ENCODE results near the gene LAGE3. TPM values are rescaled to one million over a fixed set of nuclear protein-coding genes. Genes with fewer than 3 reads are reported as not detected.

Gene LAGE3, protein sequence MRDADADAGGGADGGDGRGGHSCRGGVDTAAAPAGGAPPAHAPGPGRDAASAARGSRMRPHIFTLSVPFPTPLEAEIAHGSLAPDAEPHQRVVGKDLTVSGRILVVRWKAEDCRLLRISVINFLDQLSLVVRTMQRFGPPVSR
- total RNA-seq, result 10 to 100 TPM; 28.1 to 29.9 TPM

- Mint-ChIP-seq H3K9me3 (no peaks in the 10 kb centered on the region), H3K27me3 (no peaks in the 10 kb centered on the region), H3K4me3 (peak within 1 kb of the TSS; percentile 76), H3K4me1 (peaks cover 30% of the 10 kb centered on the region), H3K36me3 (ENCODE audit: low read depth) (peaks cover 6% of the 10 kb centered on the region), H3K27ac (peak within 1 kb of the TSS; percentile 79)
- ChIA-PET POLR2A (interaction anchor here (1.0 to 5.8 kb wide), 4 partner anchors 11 to 80 kb away, joined by 3 to 27 read pairs (median 8); partner anchors contain the start of genes RPL10 and SLC10A3), CTCF (interaction anchor here (1.3 kb wide), 1 partner anchor 80 kb away, joined by 3 read pairs; the partner anchor contains the start of gene RPL10)
- peak; percentile 95 for DNase-seq
Measured at GRCh38 chrX:154478728-154479622, at the start of gene LAGE3. LAGE3 (minus strand) TSS chrX:154479281; CDS start chrX:154478915, 366 bp downstream.

- POLR2A ChIA-PET, result interaction anchor here (1.1 to 1.5 kb wide), 8 partner anchors 10 to 129 kb away, joined by 3 to 8 read pairs (median 6); partner anchors contain the start of genes FAM3A, RPL10 and SLC10A3
- H3K27ac Mint-ChIP-seq, result peak overlapping the region; percentile 53
- CTCF ChIA-PET, result interaction anchor here (0.8 to 1.8 kb wide), 9 partner anchors 11 to 546 kb away, joined by 3 to 21 read pairs (median 4); partner anchors contain the start of genes FAM3A, RPL10 and SLC10A3
Measured at GRCh38 chrX:154526901-154527675, 48.0 kb upstream of the LAGE3 start.

DNA sequence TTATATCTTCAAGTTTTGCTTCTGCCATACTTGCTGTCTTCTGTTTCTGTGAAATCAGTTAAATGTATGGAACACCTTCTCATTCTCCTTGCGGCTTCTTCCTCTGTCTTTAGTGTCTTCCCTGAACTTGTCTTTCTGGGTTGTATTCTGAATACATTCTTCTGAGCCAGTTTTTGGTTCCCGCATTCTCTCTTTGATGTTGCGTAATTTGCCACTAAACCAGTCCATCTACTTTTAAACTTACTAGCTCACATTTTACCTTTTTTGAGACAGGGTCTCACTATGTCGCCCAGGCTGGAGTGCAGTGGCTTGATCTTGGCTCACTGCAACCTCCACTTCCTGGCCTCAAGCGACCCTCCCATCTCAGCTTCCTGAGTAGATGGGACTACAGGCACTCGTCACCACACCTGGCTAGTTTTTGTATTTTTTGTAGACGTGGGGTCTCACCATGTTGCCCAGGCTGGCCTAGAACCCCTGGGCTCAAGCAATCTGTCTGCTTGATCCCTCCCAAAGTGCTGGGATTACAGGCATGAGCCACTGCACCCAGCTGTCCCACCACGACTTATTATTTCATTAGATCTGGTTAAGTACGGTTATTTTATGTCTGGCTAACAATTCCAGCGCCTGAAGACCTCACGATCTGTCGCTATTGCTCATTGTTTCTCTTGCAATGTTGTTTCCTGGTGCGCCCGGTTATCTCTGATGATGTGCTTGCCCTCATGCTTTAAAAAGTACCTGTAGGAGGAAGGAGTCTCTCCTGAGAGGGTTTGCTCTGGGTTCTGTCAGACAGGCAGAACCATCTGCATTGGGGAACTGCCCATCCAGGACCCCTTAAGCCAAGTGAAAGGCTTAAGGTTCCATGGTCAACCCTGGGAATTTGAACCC is 46.8 kb upstream of the LAGE3 start:
- Mint-ChIP-seq H3K27me3 (no peaks in the 10 kb centered on the region), H3K9me3 (no peaks in the 10 kb centered on the region), H3K4me1 (peaks cover 23% of the 10 kb centered on the region), H3K4me3 (no peak overlapping the region), H3K27ac (no peak overlapping the region), H3K36me3 (ENCODE audit: low read depth) (peaks cover under 1% of the 10 kb centered on the region)
- ChIA-PET POLR2A (interaction anchor here (1.1 to 1.5 kb wide), 4 partner anchors 9 to 36 kb away, joined by 3 to 7 read pairs (median 4); partner anchors contain the start of gene SLC10A3), CTCF (interaction anchor here (0.9 to 1.7 kb wide), 2 partner anchors 35 to 127 kb away, joined by 3 to 8 read pairs; partner anchors contain the start of genes RPL10 and SLC10A3)
- DNase-seq, result no peak

More at GRCh38 chrX:154526901-154527675, 48.0 kb upstream of the LAGE3 start:
- Mint-ChIP-seq H3K27me3 (no peaks in the 10 kb centered on the region), H3K36me3 (ENCODE audit: low read depth) (peaks cover 5% of the 10 kb centered on the region), H3K4me1 (peaks cover 23% of the 10 kb centered on the region), H3K4me3 (no peak overlapping the region), H3K9me3 (no peaks in the 10 kb centered on the region)
- peak; percentile 73 for DNase-seq

DNA sequence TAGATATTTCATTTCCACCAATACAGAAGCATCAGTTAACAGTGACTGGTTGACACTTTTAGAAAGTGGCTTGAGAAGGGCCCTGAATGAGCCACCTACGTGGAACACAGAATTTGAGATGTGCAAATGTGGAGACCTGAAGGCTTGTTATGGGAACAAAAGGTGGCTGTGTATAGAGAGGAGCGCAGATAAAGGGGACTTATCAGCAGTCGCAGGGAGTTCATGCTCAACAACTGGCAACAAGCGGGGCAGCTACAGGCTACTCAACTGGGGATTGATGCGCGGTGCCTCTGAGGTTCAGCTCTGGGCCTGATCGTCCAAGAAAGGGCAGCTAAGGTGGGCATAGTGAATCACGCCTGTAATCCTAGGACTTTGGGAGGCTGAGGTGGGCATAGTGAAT is 40.3 kb upstream of the LAGE3 start:
- H3K4me1 Mint-ChIP-seq, result peaks cover 15% of the 10 kb centered on the region
- H3K36me3 Mint-ChIP-seq (ENCODE audit: low read depth), result no peaks in the 10 kb centered on the region
- H3K4me3 Mint-ChIP-seq, result no peak overlapping the region
- no peaks in the 10 kb centered on the region for H3K27me3 Mint-ChIP-seq
- ChIA-PET POLR2A (interaction anchor here (1.6 kb wide), 1 partner anchor 90 kb away, joined by 4 read pairs; no protein-coding TSS in a partner anchor), CTCF (no interaction called here)
- DNase-seq, result no peak
- no peaks in the 10 kb centered on the region for H3K9me3 Mint-ChIP-seq
- H3K27ac Mint-ChIP-seq, result no peak overlapping the region

- Mint-ChIP-seq H3K36me3 (ENCODE audit: low read depth) (no peaks in the 10 kb centered on the region), H3K9me3 (no peaks in the 10 kb centered on the region), H3K4me3 (no peak overlapping the region), H3K4me1 (peaks cover 22% of the 10 kb centered on the region), H3K27me3 (no peaks in the 10 kb centered on the region), H3K27ac (no peak overlapping the region)
- CTCF ChIA-PET, result interaction anchor here (1.0 to 3.4 kb wide), 2 partner anchors 10 to 27 kb away, joined by 3 to 21 read pairs; partner anchors contain the start of gene SLC10A3
- POLR2A ChIA-PET, result interaction anchor here (1.2 to 1.9 kb wide), 7 partner anchors 10 to 592 kb away, joined by 3 to 13 read pairs (median 4); partner anchors contain the start of gene SLC10A3
- DNase-seq, result no peak
Measured at GRCh38 chrX:154517101-154517781, 38.2 kb upstream of the LAGE3 start.

DNA sequence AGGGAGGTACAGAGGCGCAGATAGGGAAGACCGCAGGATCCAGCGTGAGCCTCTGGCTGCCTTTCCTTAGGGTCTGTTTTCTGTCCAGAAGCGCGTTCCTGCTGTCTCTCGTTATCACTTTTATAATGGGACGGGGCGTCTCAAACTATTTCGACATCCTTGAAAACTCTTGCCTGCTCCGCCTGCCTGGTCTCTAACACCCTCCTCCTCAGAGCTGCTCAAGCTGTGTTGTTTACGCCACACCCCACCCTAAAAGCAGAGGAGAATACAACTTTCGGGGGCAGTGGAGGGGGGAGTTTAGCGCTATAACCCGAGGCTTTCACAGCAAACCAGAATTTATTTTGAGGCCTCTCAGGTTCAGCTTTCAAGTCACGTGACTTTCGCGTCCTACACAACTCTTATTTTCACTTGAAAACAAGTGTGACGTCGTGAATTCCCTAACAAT is 37.6 kb upstream of the LAGE3 start:
- Mint-ChIP-seq H3K4me3 (peak overlapping the region; percentile 80), H3K36me3 (ENCODE audit: low read depth) (no peaks in the 10 kb centered on the region), H3K4me1 (peaks cover 25% of the 10 kb centered on the region), H3K27ac (peak overlapping the region; percentile 81), H3K27me3 (no peaks in the 10 kb centered on the region), H3K9me3 (no peaks in the 10 kb centered on the region)
- ChIA-PET POLR2A (interaction anchor here (0.6 to 1.9 kb wide), 10 partner anchors 10 to 591 kb away, joined by 3 to 13 read pairs (median 4); partner anchors contain the start of genes IKBKG, RPL10 and SLC10A3), CTCF (interaction anchor here (3.4 kb wide), 1 partner anchor 11 kb away, joined by 21 read pairs; no protein-coding TSS in a partner anchor)
- DNase-seq, result no peak

DNA sequence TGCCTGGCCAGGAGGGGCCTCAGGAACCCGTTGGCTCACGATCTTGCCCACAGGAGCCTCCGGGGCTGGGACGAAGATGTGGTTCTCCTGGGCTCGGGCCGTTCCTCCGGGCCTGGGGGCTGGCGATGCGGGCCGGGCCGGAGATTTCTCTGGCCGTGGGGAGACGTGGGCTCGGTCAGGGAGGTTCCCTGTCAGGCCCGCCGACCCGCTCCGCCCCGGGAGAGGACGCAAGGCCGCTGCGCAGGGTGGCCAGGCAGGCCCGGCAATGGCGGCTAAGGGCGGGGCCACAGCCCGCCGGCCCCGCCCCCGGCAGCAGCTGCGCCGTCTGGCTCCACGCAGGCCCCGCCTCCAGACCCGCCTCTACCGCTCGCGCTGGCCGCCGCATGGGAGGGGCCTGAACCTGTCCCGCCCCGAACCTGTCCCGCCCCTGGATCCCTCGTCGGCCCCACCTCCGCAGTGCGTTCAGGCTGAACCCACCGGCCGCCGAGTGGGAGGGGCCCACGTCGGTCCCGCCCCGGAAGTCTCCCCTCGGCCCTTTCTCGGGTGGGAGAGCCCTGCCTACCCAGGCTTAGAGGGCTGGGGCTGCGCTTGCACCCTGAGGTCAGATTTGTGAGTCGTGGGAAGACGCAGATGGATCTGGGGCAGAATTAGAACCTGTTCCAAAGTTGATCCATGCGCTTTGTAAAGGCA is 37.0 kb upstream of the LAGE3 start, which contains the start of gene FAM3A:
FAM3A (minus strand) TSS at position 267 of the 690 bp plus-strand sequence. CDS start 460 bp downstream, outside the sequence.
- Mint-ChIP-seq H3K9me3 (no peaks in the 10 kb centered on the region), H3K36me3 (ENCODE audit: low read depth) (peaks cover 2% of the 10 kb centered on the region), H3K27ac (peak within 1 kb of the TSS; percentile 81), H3K4me3 (peak within 1 kb of the TSS; percentile 80), H3K4me1 (peaks cover 30% of the 10 kb centered on the region), H3K27me3 (no peaks in the 10 kb centered on the region)
- CTCF ChIA-PET, result interaction anchor here (3.4 kb wide), 1 partner anchor 11 kb away, joined by 21 read pairs; no protein-coding TSS in a partner anchor
- POLR2A ChIA-PET, result interaction anchor here (0.6 to 1.9 kb wide), 13 partner anchors 9 to 591 kb away, joined by 3 to 13 read pairs (median 4); partner anchors contain the start of genes IKBKG, RPL10, SLC10A3 and UBL4A
- DNase-seq, result peak; percentile 94

DNA sequence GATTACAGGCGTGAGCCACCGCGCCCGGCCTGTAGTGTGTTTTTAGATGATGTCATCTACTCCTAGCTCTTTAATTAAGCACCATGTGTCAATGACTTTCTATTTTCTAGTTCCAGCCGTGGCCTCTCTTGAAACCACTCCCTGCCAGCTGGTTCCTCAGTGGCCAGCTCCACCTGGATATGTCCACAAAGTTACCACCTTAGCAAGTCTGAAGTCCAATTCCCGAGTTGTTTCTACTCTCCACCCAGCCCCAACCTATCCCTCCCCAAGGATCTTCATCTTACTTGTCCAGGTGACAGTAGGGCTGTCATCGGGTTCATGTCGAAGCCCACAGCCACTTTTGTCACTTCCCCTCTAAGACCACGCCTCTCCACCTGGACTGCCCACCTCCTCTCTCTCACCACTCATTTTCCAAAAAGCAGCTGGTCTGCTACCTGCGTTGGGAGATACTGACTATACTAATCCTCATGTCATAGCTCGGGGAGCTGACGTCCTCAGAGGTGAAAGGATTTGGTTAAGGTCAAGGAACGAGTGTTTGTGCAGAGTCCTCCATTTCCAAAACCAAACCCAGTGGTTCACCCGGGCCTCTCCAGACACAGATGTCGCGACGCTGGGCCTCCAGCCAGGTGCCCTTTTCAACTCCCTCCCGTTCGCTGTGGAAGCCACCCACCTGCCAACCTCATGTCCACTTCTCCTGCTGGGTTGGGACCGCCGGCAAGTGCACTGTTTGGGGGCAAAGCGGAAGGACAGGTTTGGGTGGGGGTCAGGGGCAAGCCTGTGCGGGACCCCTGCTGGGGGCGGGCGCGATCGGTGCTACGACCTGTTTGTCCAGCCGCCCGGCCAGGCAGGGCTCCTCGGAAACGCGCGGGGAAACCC is 36.2 kb upstream of the LAGE3 start:
- Mint-ChIP-seq H3K27me3 (no peaks in the 10 kb centered on the region), H3K4me3 (peak overlapping the region; percentile 78), H3K9me3 (no peaks in the 10 kb centered on the region), H3K27ac (peak overlapping the region; percentile 73), H3K36me3 (ENCODE audit: low read depth) (peaks cover 6% of the 10 kb centered on the region), H3K4me1 (peaks cover 34% of the 10 kb centered on the region)
- ChIA-PET POLR2A (interaction anchor here (0.6 to 2.1 kb wide), 7 partner anchors 10 to 921 kb away, joined by 3 to 17 read pairs (median 4); partner anchors contain the start of genes RPL10, SLC10A3 and UBL4A), CTCF (interaction anchor here (3.4 kb wide), 1 partner anchor 12 kb away, joined by 21 read pairs; no protein-coding TSS in a partner anchor)
- peak; percentile 32 for DNase-seq

DNA sequence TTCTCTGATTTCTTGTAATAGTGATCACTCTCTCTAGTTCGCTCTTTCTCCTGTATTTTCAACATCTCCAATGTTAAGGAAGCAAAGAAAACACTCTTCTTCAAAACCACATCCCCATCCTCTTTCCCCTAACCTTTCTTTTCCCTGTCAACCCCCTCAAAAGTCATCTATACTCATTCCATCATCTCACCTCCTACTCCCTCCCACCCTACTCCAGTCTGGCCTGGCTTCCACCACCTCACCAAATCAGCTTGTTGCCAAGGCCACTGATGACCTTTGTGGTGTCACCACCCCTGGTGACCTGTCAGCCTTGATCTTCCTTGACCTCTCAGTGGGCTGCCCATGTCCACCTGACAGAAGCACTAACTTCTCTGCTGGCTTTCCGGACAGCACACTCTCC is 34.6 kb upstream of the LAGE3 start:
- H3K4me3 Mint-ChIP-seq, result no peak overlapping the region
- peaks cover 18% of the 10 kb centered on the region for H3K36me3 Mint-ChIP-seq (ENCODE audit: low read depth)
- no peak for DNase-seq
- no peaks in the 10 kb centered on the region for H3K27me3 Mint-ChIP-seq
- POLR2A ChIA-PET, result interaction anchor here (2.1 kb wide), 1 partner anchor 23 kb away, joined by 17 read pairs; the partner anchor contains the start of gene SLC10A3
- CTCF ChIA-PET, result no interaction called here
- peaks cover 40% of the 10 kb centered on the region for H3K4me1 Mint-ChIP-seq
- no peak overlapping the region for H3K27ac Mint-ChIP-seq
- no peaks in the 10 kb centered on the region for H3K9me3 Mint-ChIP-seq

All from activated CD4-positive, alpha-beta memory T cell treated with anti-CD3 and anti-CD28 coated beads, Interleukin-2, amount 10 ng/mL, durations not matched to agents 7 days and 5 days (primary cell).